ENCODE results near the gene KIAA1586. TPM values are rescaled to one million over a fixed set of nuclear protein-coding genes. Genes with fewer than 3 reads are reported as not detected.

KIAA1586 gene
- total RNA-seq, 1 experiment from 2014 or later = 17.9 TPM

- DNase-seq (ENCODE audit: low read depth) = no peak
Measured at GRCh38 chr6:57104336-57104735, 57.8 kb downstream of the KIAA1586 start.

Other genes starting within 250 kb of the KIAA1586 start
- gene BEND6, start 91.6 kb upstream of the KIAA1586 start, total RNA-seq (2014; rRNA removed; shearing (Covaris generic)) = 16.3 and 21.4 TPM in 2 replicates
- gene ZNF451, start 43.5 kb downstream of the KIAA1586 start, total RNA-seq (2014; rRNA removed; shearing (Covaris generic)) = 37.9 and 48.6 TPM in 2 replicates
- gene BAG2, start 125.6 kb downstream of the KIAA1586 start, total RNA-seq (2014; rRNA removed; shearing (Covaris generic)) = 9.4 and 11.9 TPM in 2 replicates
- 47.9 and 60.5 TPM in 2 replicates for gene RAB23, start 175.6 kb downstream of the KIAA1586 start, total RNA-seq (2014; rRNA removed; shearing (Covaris generic))

Measured in M059J (cell line).